ENCODE measurements around the gene NUDT14. TPM values are rescaled to one million over a fixed set of nuclear protein-coding genes. Genes with fewer than 3 reads are reported as not detected.

Gene NUDT14
- total RNA-seq, 1 donor from 2014 or later = 21.7 TPM

DNA sequence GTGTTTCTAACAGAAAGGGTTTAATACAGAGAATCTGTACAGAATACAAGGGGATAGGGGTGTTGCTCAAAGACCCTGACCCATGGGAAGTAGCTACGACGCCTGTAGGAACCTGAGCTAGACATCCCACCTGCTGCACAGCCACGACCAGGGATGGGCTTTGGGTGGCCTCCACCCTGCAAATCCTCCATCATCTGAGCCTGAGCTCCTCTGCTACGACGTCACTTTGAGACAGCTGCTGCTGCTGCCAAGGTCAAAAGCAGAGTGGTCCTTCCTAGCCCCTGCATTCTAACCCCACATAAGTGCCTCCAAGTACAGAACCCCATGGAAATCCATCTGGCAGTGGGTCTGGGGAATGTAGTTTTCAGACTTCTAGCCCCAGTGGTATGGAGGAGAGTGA lies 56.3 kb downstream of the NUDT14 start:
- intact Hi-C loops (cut with DNase I) = no loop called here
- peak; percentile 18 for DNase-seq (ENCODE audit: low spot score)
- no peak for ATAC-seq

DNA sequence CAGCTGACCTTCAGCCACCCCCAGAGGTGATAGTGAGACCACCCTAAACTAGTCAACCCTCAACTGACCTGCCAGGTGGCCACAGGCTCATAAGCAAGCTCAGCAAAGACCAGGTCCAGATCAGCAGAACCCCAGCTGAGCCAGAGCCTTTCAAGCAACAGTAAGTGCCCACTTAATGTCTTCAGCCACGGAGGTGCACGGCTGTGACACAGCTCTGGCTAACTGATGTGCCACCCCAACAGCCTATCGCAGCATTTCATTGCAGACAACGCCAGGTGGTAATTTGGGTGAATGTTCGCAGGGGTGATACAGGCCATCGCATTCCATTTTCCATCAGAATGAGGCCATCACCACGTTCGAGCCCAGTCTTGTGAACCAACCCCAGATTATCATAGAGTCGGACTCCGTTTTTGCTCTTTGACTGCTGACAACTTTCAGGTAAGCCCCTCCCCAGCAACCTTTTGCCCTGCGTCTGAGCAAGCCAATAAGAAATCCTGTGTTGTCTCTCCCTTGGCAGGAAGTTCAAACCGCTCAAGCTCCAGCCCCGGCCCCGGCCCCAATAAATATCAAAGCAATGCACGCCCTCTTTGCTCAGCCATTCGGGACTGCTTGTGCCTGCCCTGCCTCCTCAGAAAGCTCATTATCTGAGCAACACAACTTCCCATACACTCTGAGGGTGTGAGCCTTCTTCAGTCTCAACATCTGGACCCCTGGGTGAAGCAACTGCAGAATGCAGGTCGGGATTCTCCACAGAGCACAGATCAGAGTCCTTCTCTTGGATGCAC lies 56.9 kb downstream of the NUDT14 start:
- ATAC-seq = no peak
- intact Hi-C loops (cut with DNase I) = no loop called here
- DNase-seq (ENCODE audit: low spot score) = peak; percentile 31

- ATAC-seq = no peak
- intact Hi-C loops (cut with DNase I) = no loop called here
- peak; percentile 8 for DNase-seq (ENCODE audit: low spot score)
Measured at GRCh38 chr14:105123064-105123665, 57.9 kb downstream of the NUDT14 start.

Small RNA genes within 50 kb of the gene (microRNA-seq; reads per million reads assigned to microRNA genes)
- not detected for gene MIR6765

Other genes with a start within 250 kb of the NUDT14 start
- 77.7 TPM for gene AHNAK2, start 202.9 kb downstream of the NUDT14 start, total RNA-seq
- gene CLBA1, start 195.5 kb downstream of the NUDT14 start, total RNA-seq = 6.1 TPM
- 5.5 TPM for gene CDCA4, start 160.2 kb downstream of the NUDT14 start, total RNA-seq
- 3.2 TPM for gene GPR132, start 115.9 kb downstream of the NUDT14 start, total RNA-seq
- 24.9 TPM for gene JAG2, start 12.5 kb downstream of the NUDT14 start, total RNA-seq
- gene BTBD6, start 67.2 kb upstream of the NUDT14 start, total RNA-seq = 34.7 TPM
- 48.4 TPM for gene BRF1, start 119.7 kb upstream of the NUDT14 start, total RNA-seq
- gene PACS2, start 133.4 kb upstream of the NUDT14 start, total RNA-seq = 152 TPM
- gene TEX22, start 217.2 kb upstream of the NUDT14 start, total RNA-seq = 6.0 TPM
- gene MTA1, start 238.5 kb upstream of the NUDT14 start, total RNA-seq = 95.2 TPM